T-helper 1 cell (primary cell): Measurements from ENCODE around the gene SIX3.

Experiments used
- DNase-seq, 5 donors: peaks; one replicate each; pipeline ENCODE4 v3.0.0-alpha.2; 2012 to 2020

SIX3 gene

GRCh38 chr2:44959855-44960254, 18.4 kb downstream of the SIX3 start:
- no peak for DNase-seq

- no peak for DNase-seq
These were observed 19.4 kb downstream of the SIX3 start for GRCh38 chr2:44960871-44961270.

- DNase-seq: no peak
These were observed 20.7 kb downstream of the SIX3 start for GRCh38 chr2:44962176-44962695.

- DNase-seq: no peak
These were observed 23.3 kb downstream of the SIX3 start for GRCh38 chr2:44964752-44965236.

GRCh38 chr2:44965684-44966083, 24.2 kb downstream of the SIX3 start:
- no peak for DNase-seq

GRCh38 chr2:44967056-44967455, 25.6 kb downstream of the SIX3 start:
- no peak for DNase-seq

- DNase-seq: no peak
These were observed 26.4 kb downstream of the SIX3 start for GRCh38 chr2:44967727-44968432.

- DNase-seq: no peak
These were observed 28.4 kb downstream of the SIX3 start for GRCh38 chr2:44969936-44970335.

- DNase-seq: no peak
These were observed 29.4 kb downstream of the SIX3 start for GRCh38 chr2:44970846-44971450.

GRCh38 chr2:44972771-44973535, 31.5 kb downstream of the SIX3 start:
- DNase-seq: no peak

- no peak for DNase-seq
These were observed 32.7 kb downstream of the SIX3 start for GRCh38 chr2:44974064-44974715.

- no peak for DNase-seq
These were observed 34.3 kb downstream of the SIX3 start for GRCh38 chr2:44975571-44976450.

- no peak for DNase-seq
These were observed 38.1 kb downstream of the SIX3 start for GRCh38 chr2:44979581-44979980.

GRCh38 chr2:44980751-44981713, 39.5 kb downstream of the SIX3 start:
- no peak for DNase-seq

GRCh38 chr2:44981714-44982108, 40.2 kb downstream of the SIX3 start:
- DNase-seq: peak; percentile 21 to 63 (median 43)

- no peak for DNase-seq
These were observed 42.5 kb downstream of the SIX3 start for GRCh38 chr2:44983836-44984604.

- no peak for DNase-seq
These were observed 47.7 kb downstream of the SIX3 start for GRCh38 chr2:44989176-44989575.

- no peak for DNase-seq
These were observed 52.9 kb downstream of the SIX3 start for GRCh38 chr2:44994377-44994776.
